HepG2 (cell line): ENCODE results near the gene HSF4. TPM values are rescaled to one million over a fixed set of nuclear protein-coding genes. Genes with fewer than 3 reads are reported as not detected.

ENCODE experiments used
- FOXA1 ChIP-seq, 2 experiments: fragments of 450-650 bp in 1 of 2; sonication (generic) in 1 of 2; formaldehyde crosslinking in 1 of 2; IDR thresholded peaks; 2 replicates each; pipeline versions ENCODE4 v1.4.0 to v1.6.1; 2016 to 2020; ENCODE audit warnings: missing genetic modification reagents in 1 of 2
- KDM4B ChIP-seq: sonication (generic); formaldehyde crosslinking; IDR thresholded peaks from 2 replicates; pipeline ENCODE4 v1.4.0; 2020; ENCODE audit warnings: missing genetic modification reagents
- NPAS2 ChIP-seq: sonication (generic); formaldehyde crosslinking; IDR thresholded peaks from 2 replicates; pipeline ENCODE4 v1.8.0; 2022; ENCODE audit warnings: mild to moderate bottlenecking, missing genetic modification reagents, borderline replicate concordance
- POLR2A ChIP-seq, 2 experiments: IDR thresholded peaks; 2 replicates each; pipeline ENCODE4 v1.6.1; 2011; ENCODE audit warnings: low read depth in 2 of 2, low read length in 2 of 2, mild to moderate bottlenecking in 1 of 2, moderate library complexity in 1 of 2; ENCODE audit not compliant: insufficient read depth in 1 of 2
- ZBTB4 ChIP-seq: sonication (generic); formaldehyde crosslinking; IDR thresholded peaks from 2 replicates; pipeline ENCODE4 v1.4.0; 2020; ENCODE audit warnings: missing genetic modification reagents, mild to moderate bottlenecking, borderline replicate concordance
- ZNF737 ChIP-seq: sonication (generic); formaldehyde crosslinking; IDR thresholded peaks from 2 replicates; pipeline ENCODE4 v1.5.0; 2020; ENCODE audit warnings: missing genetic modification reagents, mild to moderate bottlenecking, borderline replicate concordance
- polyA plus RNA-seq, 8 experiments: library from polyadenylated mRNA; depleted of rRNA in 3 of 8; stranded (reverse) in 7 of 8; unstranded in 1 of 8; fragments of >200 nt; fragmentation: Illumina TruSeq in 4 of 8; extraction: Trizol in 4 of 8; gene quantifications; 2 replicates each; pipeline versions ENCODE4 v1.2.1 to v1.2.3, GENCODE V29; 2011 to 2016; ENCODE audit warnings: low read depth in 4 of 8, missing spikeins in 1 of 8, mixed read lengths in 1 of 8; ENCODE audit not compliant: insufficient read depth in 1 of 8
- total RNA-seq, 5 experiments: library from RNA; depleted of rRNA; stranded (reverse); fragments of >200 nt; fragmentation: Illumina TruSeq; extraction: Trizol; gene quantifications; 2 replicates each; pipeline ENCODE4 v1.2.3, GENCODE V29; 2016; ENCODE audit warnings: low read depth in 1 of 5
- TF ChIP-seq, protein P1 (sequence below): sonication (generic); formaldehyde crosslinking; IDR thresholded peaks from 2 replicates; pipeline ENCODE4 v1.5.0; 2020; ENCODE audit warnings: mild to moderate bottlenecking, missing genetic modification reagents, borderline replicate concordance
- TF ChIP-seq, protein P2 (sequence below), 2 experiments: sonication (generic) in 1 of 2; formaldehyde crosslinking in 1 of 2; IDR thresholded peaks; 2 replicates each; pipeline versions ENCODE4 v1.4.0 to v1.6.1; 2016 to 2020; ENCODE audit warnings: borderline replicate concordance in 1 of 2, low read depth in 1 of 2, mild to moderate bottlenecking in 1 of 2, missing genetic modification reagents in 1 of 2
- TF ChIP-seq, protein P3 (sequence below): sonication (generic); formaldehyde crosslinking; IDR thresholded peaks from 2 replicates; pipeline ENCODE4 v1.8.0; 2022; ENCODE audit warnings: mild to moderate bottlenecking, missing genetic modification reagents
- TF ChIP-seq, protein P4 (sequence below): fragments of 450-650 bp; IDR thresholded peaks from 2 replicates; pipeline ENCODE4 v1.6.1; 2016

HSF4 gene
- total and polyA plus RNA-seq, 2 of the 13 experiments (the other 11 are each of a cell fraction or from before 2014, with no cell fraction given), result 3.5 to 16.9 TPM

GRCh38 chr16:67191995-67192681 is 27.6 kb downstream of the HSF4 start, which contains the start of gene E2F4 (continued):
- TF ChIP-seq, protein P1, sequence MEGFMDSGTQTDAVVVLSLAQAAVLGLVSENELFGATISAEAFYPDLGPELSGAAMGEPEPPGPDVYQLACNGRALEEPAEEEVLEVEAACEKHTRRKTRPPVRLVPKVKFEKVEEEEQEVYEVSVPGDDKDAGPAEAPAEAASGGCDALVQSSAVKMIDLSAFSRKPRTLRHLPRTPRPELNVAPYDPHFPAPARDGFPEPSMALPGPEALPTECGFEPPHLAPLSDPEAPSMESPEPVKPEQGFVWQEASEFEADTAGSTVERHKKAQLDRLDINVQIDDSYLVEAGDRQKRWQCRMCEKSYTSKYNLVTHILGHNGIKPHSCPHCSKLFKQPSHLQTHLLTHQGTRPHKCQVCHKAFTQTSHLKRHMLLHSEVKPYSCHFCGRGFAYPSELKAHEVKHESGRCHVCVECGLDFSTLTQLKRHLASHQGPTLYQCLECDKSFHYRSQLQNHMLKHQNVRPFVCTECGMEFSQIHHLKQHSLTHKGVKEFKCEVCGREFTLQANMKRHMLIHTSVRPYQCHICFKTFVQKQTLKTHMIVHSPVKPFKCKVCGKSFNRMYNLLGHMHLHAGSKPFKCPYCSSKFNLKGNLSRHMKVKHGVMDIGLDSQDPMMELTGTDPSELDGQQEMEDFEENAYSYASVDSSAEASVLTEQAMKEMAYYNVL (CRISPR knock-in tag), result 0 out of 2 replicates have a peak, but pooled peaks have one; percentile 38
- TF ChIP-seq KDM4B (CRISPR knock-in tag) (no peak), ZBTB4 (CRISPR knock-in tag) (no peak), NPAS2 (CRISPR knock-in tag) (no peak), POLR2A (IDR thresholded peaks at IDR 0.05; ENCODE audit: insufficient read depth in 1 of 2, low read depth in 2 of 2, low read length in 2 of 2) (peak in 1 of 2 experiments; percentile 64; a peak in 1 of 4 replicates), FOXA1 (IDR thresholded peaks at IDR 0.05) (no peak), FOXA1 (CRISPR knock-in tag; IDR thresholded peaks at IDR 0.05) (no peak), ZNF737 (CRISPR knock-in tag) (no peak)
- TF ChIP-seq, protein P2, sequence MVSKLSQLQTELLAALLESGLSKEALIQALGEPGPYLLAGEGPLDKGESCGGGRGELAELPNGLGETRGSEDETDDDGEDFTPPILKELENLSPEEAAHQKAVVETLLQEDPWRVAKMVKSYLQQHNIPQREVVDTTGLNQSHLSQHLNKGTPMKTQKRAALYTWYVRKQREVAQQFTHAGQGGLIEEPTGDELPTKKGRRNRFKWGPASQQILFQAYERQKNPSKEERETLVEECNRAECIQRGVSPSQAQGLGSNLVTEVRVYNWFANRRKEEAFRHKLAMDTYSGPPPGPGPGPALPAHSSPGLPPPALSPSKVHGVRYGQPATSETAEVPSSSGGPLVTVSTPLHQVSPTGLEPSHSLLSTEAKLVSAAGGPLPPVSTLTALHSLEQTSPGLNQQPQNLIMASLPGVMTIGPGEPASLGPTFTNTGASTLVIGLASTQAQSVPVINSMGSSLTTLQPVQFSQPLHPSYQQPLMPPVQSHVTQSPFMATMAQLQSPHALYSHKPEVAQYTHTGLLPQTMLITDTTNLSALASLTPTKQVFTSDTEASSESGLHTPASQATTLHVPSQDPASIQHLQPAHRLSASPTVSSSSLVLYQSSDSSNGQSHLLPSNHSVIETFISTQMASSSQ (IDR thresholded peaks at IDR 0.05; ENCODE audit: low read depth), result no peak
- TF ChIP-seq, protein P2 (CRISPR knock-in tag; IDR thresholded peaks at IDR 0.05; ENCODE audit: borderline replicate concordance), result peak; percentile 35; the same call in 1 of the 2 replicates
- TF ChIP-seq, protein P3, sequence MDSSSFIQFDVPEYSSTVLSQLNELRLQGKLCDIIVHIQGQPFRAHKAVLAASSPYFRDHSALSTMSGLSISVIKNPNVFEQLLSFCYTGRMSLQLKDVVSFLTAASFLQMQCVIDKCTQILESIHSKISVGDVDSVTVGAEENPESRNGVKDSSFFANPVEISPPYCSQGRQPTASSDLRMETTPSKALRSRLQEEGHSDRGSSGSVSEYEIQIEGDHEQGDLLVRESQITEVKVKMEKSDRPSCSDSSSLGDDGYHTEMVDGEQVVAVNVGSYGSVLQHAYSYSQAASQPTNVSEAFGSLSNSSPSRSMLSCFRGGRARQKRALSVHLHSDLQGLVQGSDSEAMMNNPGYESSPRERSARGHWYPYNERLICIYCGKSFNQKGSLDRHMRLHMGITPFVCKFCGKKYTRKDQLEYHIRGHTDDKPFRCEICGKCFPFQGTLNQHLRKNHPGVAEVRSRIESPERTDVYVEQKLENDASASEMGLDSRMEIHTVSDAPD (CRISPR knock-in tag), result no peak
- TF ChIP-seq, protein P4, sequence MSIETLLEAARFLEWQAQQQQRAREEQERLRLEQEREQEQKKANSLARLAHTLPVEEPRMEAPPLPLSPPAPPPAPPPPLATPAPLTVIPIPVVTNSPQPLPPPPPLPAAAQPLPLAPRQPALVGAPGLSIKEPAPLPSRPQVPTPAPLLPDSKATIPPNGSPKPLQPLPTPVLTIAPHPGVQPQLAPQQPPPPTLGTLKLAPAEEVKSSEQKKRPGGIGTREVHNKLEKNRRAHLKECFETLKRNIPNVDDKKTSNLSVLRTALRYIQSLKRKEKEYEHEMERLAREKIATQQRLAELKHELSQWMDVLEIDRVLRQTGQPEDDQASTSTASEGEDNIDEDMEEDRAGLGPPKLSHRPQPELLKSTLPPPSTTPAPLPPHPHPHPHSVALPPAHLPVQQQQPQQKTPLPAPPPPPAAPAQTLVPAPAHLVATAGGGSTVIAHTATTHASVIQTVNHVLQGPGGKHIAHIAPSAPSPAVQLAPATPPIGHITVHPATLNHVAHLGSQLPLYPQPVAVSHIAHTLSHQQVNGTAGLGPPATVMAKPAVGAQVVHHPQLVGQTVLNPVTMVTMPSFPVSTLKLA, result peak; percentile 60
